OCI-LY7 (cell line): ENCODE measurements around the gene COQ9.

Experiments used
- CTCF ChIP-seq: fragments of 200-600 bp; sonication (generic); conservative IDR thresholded peaks from 2 replicates; pipeline ENCODE4 v1.5.1; 2014; ENCODE audit warnings: mild to moderate bottlenecking, antibody characterized with exemption, low read length, moderate library complexity, mixed read lengths
- EZH2phosphoT487 ChIP-seq: fragments of 200-600 bp; sonication (generic); IDR thresholded peaks from 2 replicates; pipeline ENCODE4 v1.6.1; 2018; ENCODE audit warnings: low read depth, borderline replicate concordance, mild to moderate bottlenecking, mixed run types, antibody characterized with exemption, low read length, moderate library complexity, mixed read lengths

GRCh38 chr16:57409870-57410587, 37.2 kb upstream of the COQ9 start:
- TF ChIP-seq CTCF, result no peak
- no peak for TF ChIP-seq EZH2phosphoT487
